ENCODE results near the gene MOB3B.
"Not testable (repeated sequence)": the region's sequence is repeated elsewhere in the genome, so short reads cannot be mapped to it uniquely, and the experiment has no call there.

The MOB3B gene

GRCh38 chr9:27442464-27442863 is 87.2 kb downstream of the MOB3B start:
- DNase-seq = no peak

GRCh38 chr9:27441741-27442070 is 87.9 kb downstream of the MOB3B start:
- no peak for DNase-seq

- no peak for DNase-seq
Measured at GRCh38 chr9:27440888-27441740, 88.5 kb downstream of the MOB3B start.

GRCh38 chr9:27438522-27438921 is 91.1 kb downstream of the MOB3B start:
- no peak for DNase-seq

- DNase-seq = no peak
Measured at GRCh38 chr9:27437652-27438373, 91.8 kb downstream of the MOB3B start.

GRCh38 chr9:27436234-27436633 is 93.4 kb downstream of the MOB3B start:
- DNase-seq = no peak

- no peak for DNase-seq
Measured at GRCh38 chr9:27433631-27434325, 95.8 kb downstream of the MOB3B start.

- DNase-seq = no peak
Measured at GRCh38 chr9:27432308-27432707, 97.3 kb downstream of the MOB3B start.

- DNase-seq = no peak
Measured at GRCh38 chr9:27431543-27432147, 98.0 kb downstream of the MOB3B start.

GRCh38 chr9:27430750-27431535 is 98.7 kb downstream of the MOB3B start:
- no peak for DNase-seq

- DNase-seq = no peak
Measured at GRCh38 chr9:27429917-27430316, 99.7 kb downstream of the MOB3B start.

- no peak for DNase-seq
Measured at GRCh38 chr9:27429436-27429835, 100.2 kb downstream of the MOB3B start.

- no peak for DNase-seq
Measured at GRCh38 chr9:27428551-27428950, 101.1 kb downstream of the MOB3B start.

- peak; percentile 70 for DNase-seq
Measured at GRCh38 chr9:27427272-27427643, 102.4 kb downstream of the MOB3B start.

- DNase-seq = no peak
Measured at GRCh38 chr9:27426511-27427271, 102.9 kb downstream of the MOB3B start.

GRCh38 chr9:27425827-27426510 is 103.6 kb downstream of the MOB3B start:
- DNase-seq = no peak

- DNase-seq = peak; percentile 3
Measured at GRCh38 chr9:27423915-27424710, 105.5 kb downstream of the MOB3B start.

- no peak for DNase-seq
Measured at GRCh38 chr9:27422279-27422834, 107.3 kb downstream of the MOB3B start.

- peak; percentile 5 for DNase-seq
Measured at GRCh38 chr9:27421577-27421976, 108.0 kb downstream of the MOB3B start.

GRCh38 chr9:27419558-27419957 is 110.1 kb downstream of the MOB3B start:
- not testable (repeated sequence) for DNase-seq
